GM13976 (cell line): ENCODE data around the gene CCT8L2.
"Not testable (repeated sequence)": the region's sequence is repeated elsewhere in the genome, so short reads cannot be mapped to it uniquely, and the experiment has no call there.

Source experiments
- DNase-seq: peaks from one replicate; pipeline ENCODE4 v3.0.0; 2012; ENCODE audit warnings: low spot score
- CTCF ChIP-seq: IDR thresholded peaks from 2 replicates; pipeline ENCODE4 v1.5.1; 2012; ENCODE audit warnings: borderline replicate concordance, mild to moderate bottlenecking; ENCODE audit not compliant: insufficient read depth; ENCODE audit errors: extremely low read depth, missing control alignments, control extremely low read depth
- in situ Hi-C: fragments of 300-500 bp; cut with MboI; formaldehyde crosslinking; loops from one replicate; pipeline ENCODE4 v1.12.0; 2022; ENCODE audit warnings: low sequenced_read_pairs, mixed read lengths, inconsistent platforms; ENCODE audit not compliant: unreplicated experiment

CCT8L2 gene

GRCh38 chr22:16592710-16593109 is at the start of gene CCT8L2:
TSS of gene CCT8L2 (minus strand) at chr22:16592810. CDS start at chr22:16592550, 260 bp downstream.
- in situ Hi-C loops, DNase-seq: not testable (repeated sequence)

GRCh38 chr22:16635442-16635841 is 42.8 kb upstream of the CCT8L2 start:
- DNase-seq, in situ Hi-C loops: not testable (repeated sequence)

GRCh38 chr22:16634092-16634491 is 41.5 kb upstream of the CCT8L2 start:
- in situ Hi-C loops, DNase-seq: not testable (repeated sequence)

GRCh38 chr22:16628476-16628875 is 35.9 kb upstream of the CCT8L2 start:
- in situ Hi-C loops, DNase-seq: not testable (repeated sequence)

GRCh38 chr22:16625018-16625417 is 32.4 kb upstream of the CCT8L2 start:
- in situ Hi-C loops, DNase-seq: not testable (repeated sequence)

GRCh38 chr22:16623595-16623994 is 31.0 kb upstream of the CCT8L2 start:
- in situ Hi-C loops, DNase-seq: not testable (repeated sequence)

- DNase-seq, in situ Hi-C loops: not testable (repeated sequence)
Observed at GRCh38 chr22:16617516-16617915, 24.9 kb upstream of the CCT8L2 start.

- in situ Hi-C loops, result not testable (repeated sequence)
Observed at GRCh38 chr22:16616390-16616938, 23.9 kb upstream of the CCT8L2 start.

GRCh38 chr22:16615606-16616245 is 23.1 kb upstream of the CCT8L2 start:
- in situ Hi-C loops, DNase-seq: not testable (repeated sequence)

More at GRCh38 chr22:16616390-16616938, 23.9 kb upstream of the CCT8L2 start:
- not testable (repeated sequence) for DNase-seq

GRCh38 chr22:16609548-16610261 is 17.1 kb upstream of the CCT8L2 start:
- no peak for DNase-seq
- in situ Hi-C loops, result no loop called here
- TF ChIP-seq CTCF, result no peak

GRCh38 chr22:16608931-16609330 is 16.3 kb upstream of the CCT8L2 start:
- in situ Hi-C loops, result no loop called here
- no peak for TF ChIP-seq CTCF

GRCh38 chr22:16604257-16604998 is 11.8 kb upstream of the CCT8L2 start:
- DNase-seq, in situ Hi-C loops: not testable (repeated sequence)

More at GRCh38 chr22:16608931-16609330, 16.3 kb upstream of the CCT8L2 start:
- DNase-seq, result no peak

- in situ Hi-C loops, DNase-seq: not testable (repeated sequence)
Observed at GRCh38 chr22:16603770-16604242, 11.2 kb upstream of the CCT8L2 start.
